Smooth muscle cell (in vitro differentiated cells): ENCODE results near the gene SELENOK. TPM values are rescaled to one million over a fixed set of nuclear protein-coding genes. Genes with fewer than 3 reads are reported as not detected.

ENCODE experiments used
- DNase-seq: peaks from one replicate; lab custom pipeline; 2025; ENCODE audit not compliant: unreplicated experiment; lab: John Stamatoyannopoulos, UW
- H2AFZ ChIP-seq: fragments of 200-600 bp; sonication (generic); 2 replicates; pipeline ENCODE4 v1.6.0; 2016; ENCODE audit warnings: antibody characterized with exemption, low read depth, mild to moderate bottlenecking
- H3F3A ChIP-seq: fragments of 200-600 bp; sonication (generic); 2 replicates; pipeline ENCODE4 v1.6.0; 2017; ENCODE audit warnings: antibody characterized with exemption, low read depth
- H3K27ac ChIP-seq: fragments of 200-600 bp; sonication (generic); 2 replicates; pipeline ENCODE4 v1.5.1; 2016; ENCODE audit warnings: low read depth, mild to moderate bottlenecking
- H3K27me3 ChIP-seq: fragments of 200-600 bp; sonication (generic); 2 replicates; pipeline ENCODE4 v1.6.1; 2016; ENCODE audit warnings: low read depth, mild to moderate bottlenecking
- H3K36me3 ChIP-seq: fragments of 200-600 bp; sonication (generic); 2 replicates; pipeline ENCODE4 v1.5.1; 2016; ENCODE audit warnings: low read depth
- H3K4me1 ChIP-seq: fragments of 200-600 bp; sonication (generic); 2 replicates; pipeline ENCODE4 v1.5.1; 2016; ENCODE audit warnings: low read depth
- H3K4me2 ChIP-seq: fragments of 200-600 bp; sonication (generic); 2 replicates; pipeline ENCODE4 v1.6.0; 2016; ENCODE audit warnings: mild to moderate bottlenecking
- H3K4me3 ChIP-seq: fragments of 200-600 bp; sonication (generic); 2 replicates; pipeline ENCODE4 v1.5.1; 2016; ENCODE audit warnings: mild to moderate bottlenecking
- H3K79me2 ChIP-seq: fragments of 200-600 bp; sonication (generic); 2 replicates; pipeline ENCODE4 v1.6.0; 2016; ENCODE audit warnings: low read depth, mild to moderate bottlenecking
- H3K9ac ChIP-seq: fragments of 200-600 bp; sonication (generic); 2 replicates; pipeline ENCODE4 v1.6.0; 2016; ENCODE audit warnings: low read depth
- H3K9me3 ChIP-seq: fragments of 200-600 bp; sonication (generic); replicated peaks from 2 replicates; pipeline ENCODE4 v1.5.1; 2016; ENCODE audit warnings: low read depth
- H4K20me1 ChIP-seq: fragments of 200-600 bp; sonication (generic); 2 replicates; pipeline ENCODE4 v1.6.0; 2016; ENCODE audit warnings: low read depth
- CTCF ChIP-seq: fragments of 200-600 bp; sonication (generic); IDR thresholded peaks from 2 replicates; pipeline ENCODE4 v1.5.1; 2017; ENCODE audit warnings: borderline replicate concordance, mild to moderate bottlenecking, antibody characterized with exemption; ENCODE audit not compliant: insufficient read depth, poor library complexity, severe bottlenecking
- WGBS: methylation state at CpG from one replicate; pipeline ENCODE4 v1.1.7; 2016; ENCODE audit warnings: low lambda C conversion rate; 5-methylcytosine and 5-hydroxymethylcytosine counted together
- polyA plus RNA-seq: library from polyadenylated mRNA; unstranded; fragments of >200 nt; fragmentation: Nextera tagmentation; extraction: Ambion mirVana; gene quantifications from 2 replicates; pipeline ENCODE4 v1.2.1, GENCODE V29; 2016
- total RNA-seq: library from RNA; depleted of rRNA; stranded (reverse); fragments of >200 nt; gene quantifications from 2 replicates; pipeline ENCODE4 v1.2.3, GENCODE V29; 2014

The SELENOK gene
- total and polyA plus RNA-seq, 2 experiments from 2014 or later, result 67.7 to 199 TPM

- Histone ChIP-seq H3K9ac (peak within 1 kb of the TSS; percentile 82), H3F3A (peaks cover 10% of the 10 kb centered on the region), H3K27me3 (no peaks in the 10 kb centered on the region), H3K4me1 (peaks cover 9% of the 10 kb centered on the region), H3K4me2 (peak within 1 kb of the TSS; percentile 91), H3K27ac (peak within 1 kb of the TSS; percentile 60), H3K9me3 (no peaks in the 10 kb centered on the region), H3K79me2 (peaks cover 20% of the 10 kb centered on the region), H4K20me1 (peaks cover 17% of the 10 kb centered on the region), H3K4me3 (peak within 1 kb of the TSS; percentile 79), H3K36me3 (peaks cover 27% of the 10 kb centered on the region), H2AFZ (peak within 1 kb of the TSS; percentile 6)
- peak; percentile 89 for DNase-seq
- WGBS, result 2% methylated on average over 63 of the region's 65 CpGs
- TF ChIP-seq CTCF, result no peak
Measured at GRCh38 chr3:53881691-53882593, 9.7 kb downstream of the SELENOK start, which contains the start of gene ACTR8. ACTR8 (minus strand) TSS chr3:53882152; CDS start chr3:53882101, 51 bp downstream.

- DNase-seq, result no peak
- peaks cover 6% of the 10 kb centered on the region for H4K20me1 ChIP-seq
- peak overlapping the region; percentile 82 for H3K9ac ChIP-seq
- peak overlapping the region; percentile 79 for H3K4me3 ChIP-seq
- H3K36me3 ChIP-seq, result peaks cover 33% of the 10 kb centered on the region
- peaks cover 10% of the 10 kb centered on the region for H3F3A ChIP-seq
- peaks cover 9% of the 10 kb centered on the region for H3K4me1 ChIP-seq
- H3K27me3 ChIP-seq, result no peaks in the 10 kb centered on the region
- H3K27ac ChIP-seq, result peak overlapping the region; percentile 60
- no peaks in the 10 kb centered on the region for H3K9me3 ChIP-seq
- no peak for TF ChIP-seq CTCF
- WGBS, result 61% methylated on average over 10 of the region's 10 CpGs
- H3K4me2 ChIP-seq, result peak overlapping the region; percentile 91
- H3K79me2 ChIP-seq, result peaks cover 20% of the 10 kb centered on the region
- no peak overlapping the region for H2AFZ ChIP-seq
Measured at GRCh38 chr3:53880396-53881345, 11.0 kb downstream of the SELENOK start.

DNA sequence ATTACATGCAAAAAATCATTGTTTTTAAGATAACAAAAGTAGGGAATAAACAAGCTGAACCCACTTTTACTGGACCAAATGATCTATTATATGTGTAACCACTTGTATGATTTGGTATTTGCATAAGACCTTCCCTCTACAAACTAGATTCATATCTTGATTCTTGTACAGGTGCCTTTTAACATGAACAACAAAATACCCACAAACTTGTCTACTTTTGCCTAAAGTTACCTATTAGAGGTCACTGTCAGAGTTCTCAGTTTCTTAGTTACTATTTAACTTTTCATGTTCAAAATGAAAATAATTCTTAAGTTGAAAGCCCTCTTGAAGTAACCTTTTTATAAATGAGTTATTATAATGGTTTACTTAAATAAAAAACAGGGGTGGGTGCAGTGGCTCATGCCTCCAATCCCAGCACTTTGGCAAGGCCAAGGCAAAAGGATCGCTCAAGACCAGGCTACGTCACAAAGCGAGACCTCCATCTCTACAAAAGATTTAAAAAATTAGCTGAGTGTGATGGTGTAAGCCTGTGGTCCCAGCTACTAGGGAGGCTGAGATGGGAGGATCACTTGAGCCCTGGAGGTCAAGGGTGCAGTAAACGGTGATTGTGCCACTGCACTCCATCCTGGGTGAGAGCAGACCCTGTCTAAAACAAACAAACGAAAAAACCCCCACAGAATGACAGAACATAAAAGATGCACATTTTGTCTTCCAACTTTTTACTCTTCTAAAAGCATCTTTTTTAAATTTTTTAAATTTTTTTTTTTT, 25.7 kb downstream of the SELENOK start:
- no peak for DNase-seq

More for the DNA sequence above, 25.7 kb downstream of the SELENOK start:
- Histone ChIP-seq H3K36me3 (peaks cover 21% of the 10 kb centered on the region), H3K79me2 (no peaks in the 10 kb centered on the region), H3K27ac (no peak overlapping the region), H3K4me2 (no peak overlapping the region), H3K9ac (no peak overlapping the region), H3K9me3 (no peaks in the 10 kb centered on the region), H4K20me1 (peaks cover 13% of the 10 kb centered on the region), H2AFZ (no peak overlapping the region), H3F3A (no peaks in the 10 kb centered on the region), H3K4me3 (no peak overlapping the region), H3K4me1 (no peaks in the 10 kb centered on the region), H3K27me3 (no peaks in the 10 kb centered on the region)
- 96% methylated on average over 5 of the region's 5 CpGs for WGBS
- no peak for TF ChIP-seq CTCF
